Measurements from ENCODE around the gene FAM20B.

The FAM20B gene

DNA sequence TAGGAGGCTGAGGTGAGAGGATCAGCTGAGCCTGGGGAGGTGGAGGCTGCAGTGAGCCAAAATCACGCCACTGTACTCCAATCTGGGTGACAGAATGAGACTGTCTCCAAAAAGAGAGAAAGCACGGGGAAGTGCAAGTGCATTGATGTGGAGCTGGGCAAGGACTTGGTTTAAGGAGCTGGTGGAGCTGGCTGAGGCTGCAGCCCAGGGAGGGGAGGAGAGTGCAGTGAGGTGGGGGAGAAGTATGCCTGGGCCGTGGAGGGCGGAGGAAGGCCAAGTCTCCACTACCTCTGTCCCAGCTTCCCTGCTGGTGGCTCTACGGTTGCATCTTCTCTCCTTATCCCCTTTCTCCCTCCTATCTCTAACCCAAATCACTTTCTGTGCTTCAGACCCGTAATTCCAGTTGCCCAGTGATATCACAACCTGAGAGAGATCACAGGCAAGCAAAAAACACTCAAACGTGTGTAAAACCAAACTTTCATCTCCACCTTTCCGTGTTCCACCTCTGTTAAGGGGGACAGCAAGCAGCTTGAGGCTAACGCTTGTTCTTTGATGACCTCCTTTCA, 67.3 kb downstream of the FAM20B start:
- no peak for DNase-seq

DNA sequence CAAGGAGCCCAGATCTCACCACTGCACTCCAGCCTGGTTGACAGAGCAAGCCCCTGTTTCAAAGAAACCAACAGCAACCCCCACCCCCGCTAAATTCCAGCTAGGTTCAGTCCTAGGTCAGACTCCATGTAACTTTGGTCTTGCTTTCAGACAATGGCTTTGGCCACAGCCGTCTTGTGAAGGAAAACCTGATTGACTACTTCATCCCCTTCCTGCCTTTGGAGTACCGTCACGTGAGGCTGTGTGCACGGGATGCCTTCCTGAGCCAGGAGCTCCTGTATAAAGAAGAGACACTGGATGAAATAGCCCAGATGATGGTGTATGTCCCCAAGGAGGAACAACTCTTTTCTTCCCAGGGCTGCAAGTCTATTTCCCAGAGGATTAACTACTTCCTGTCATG, 69.1 kb downstream of the FAM20B start:
- no peak for DNase-seq

DNA sequence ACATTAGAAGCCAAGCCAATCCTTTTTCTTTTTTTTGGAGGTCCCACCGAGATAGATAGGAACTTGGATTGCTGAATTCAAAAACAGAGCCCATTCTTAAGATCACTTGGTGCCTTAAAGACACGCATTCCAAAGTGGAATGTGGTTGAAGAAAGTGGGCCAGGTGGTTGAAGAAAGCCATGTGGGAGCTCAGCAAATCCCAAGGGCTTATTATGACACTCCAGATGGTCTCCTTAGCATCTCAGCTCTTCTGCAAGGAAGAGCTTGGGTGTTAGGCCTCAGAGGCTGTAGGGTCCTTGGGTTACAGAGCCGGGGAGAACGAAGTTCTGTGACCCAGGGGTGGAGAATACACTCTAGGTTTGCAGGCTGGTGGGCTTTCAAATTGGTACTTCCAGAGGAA, 69.7 kb downstream of the FAM20B start:
- peak; percentile 9 for DNase-seq

DNA sequence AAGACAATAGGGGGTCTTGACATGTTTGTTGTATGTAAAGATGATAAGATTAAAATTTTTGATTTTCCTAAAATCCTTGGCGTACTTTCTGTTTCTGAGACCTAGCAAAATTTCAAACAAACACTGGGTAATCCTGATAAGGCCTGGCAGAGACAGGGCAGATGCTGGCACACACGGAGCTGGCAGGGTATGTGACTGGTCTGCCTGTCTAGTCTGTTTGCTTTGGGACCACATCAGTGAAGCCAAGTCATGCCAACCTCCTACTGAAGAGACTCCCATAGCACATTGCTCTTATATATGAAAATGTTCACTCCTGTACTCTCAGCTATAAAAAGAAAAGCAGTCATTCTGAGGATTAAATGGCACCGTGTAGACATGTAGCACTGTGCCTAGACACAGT, 70.2 kb downstream of the FAM20B start:
- no peak for DNase-seq

DNA sequence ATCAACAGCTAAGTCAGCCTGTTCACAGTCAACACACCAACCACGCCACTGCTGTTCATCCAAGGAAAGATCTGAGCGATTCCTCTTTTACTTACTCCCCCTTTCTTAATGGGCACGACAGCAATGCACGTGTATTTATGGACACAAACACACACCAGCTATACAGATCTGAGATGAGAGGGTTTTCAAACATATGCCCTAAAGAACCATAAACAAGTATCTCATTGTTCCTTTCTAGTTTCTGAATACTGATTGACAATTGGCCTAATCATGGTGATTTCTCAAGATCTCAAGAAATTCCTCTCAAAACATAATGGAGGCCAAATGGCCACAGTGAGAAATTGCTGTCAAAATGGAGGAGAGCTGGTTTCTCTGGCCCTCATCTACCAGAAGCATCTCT, 74.2 kb downstream of the FAM20B start:
- no peak for DNase-seq

DNA sequence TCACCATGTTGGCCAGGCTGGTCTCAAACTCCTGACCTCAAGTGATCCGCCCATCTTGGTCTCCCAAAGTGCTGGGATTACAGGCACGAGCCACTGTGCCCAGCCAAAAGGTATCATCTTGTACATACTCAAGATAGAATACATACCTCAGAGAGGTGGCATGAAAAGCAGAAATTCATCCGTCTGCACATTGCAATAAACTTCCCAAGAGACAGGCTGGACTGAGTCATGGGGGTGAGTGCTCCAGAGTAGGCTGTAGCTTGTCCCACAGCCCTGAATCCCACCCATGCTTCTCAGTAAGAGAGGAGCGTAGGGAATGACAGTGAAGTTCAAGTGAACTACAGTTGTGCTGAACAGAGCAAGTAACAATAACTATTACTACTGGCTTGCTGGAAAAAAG, 75.9 kb downstream of the FAM20B start:
- DNase-seq, result no peak

DNA sequence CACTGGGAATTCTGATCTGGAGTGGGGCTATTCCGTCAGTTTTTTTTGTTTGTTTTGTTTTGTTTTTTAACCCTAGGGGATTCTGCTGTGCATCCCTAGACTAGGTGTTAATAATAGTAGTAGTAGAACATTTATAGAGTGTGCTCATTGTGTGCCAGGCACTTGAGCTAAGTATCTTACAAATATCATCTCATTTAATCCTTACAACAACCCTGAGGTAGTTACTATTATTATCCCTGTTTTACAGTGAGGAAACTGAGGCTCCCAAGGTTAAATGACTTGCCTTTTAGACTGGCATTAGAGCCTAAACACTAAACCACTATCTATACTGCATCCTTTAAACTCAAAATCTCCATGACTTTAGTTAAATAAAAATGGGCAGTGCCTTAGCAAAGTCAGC, 78.3 kb downstream of the FAM20B start:
- no peak for DNase-seq

DNA sequence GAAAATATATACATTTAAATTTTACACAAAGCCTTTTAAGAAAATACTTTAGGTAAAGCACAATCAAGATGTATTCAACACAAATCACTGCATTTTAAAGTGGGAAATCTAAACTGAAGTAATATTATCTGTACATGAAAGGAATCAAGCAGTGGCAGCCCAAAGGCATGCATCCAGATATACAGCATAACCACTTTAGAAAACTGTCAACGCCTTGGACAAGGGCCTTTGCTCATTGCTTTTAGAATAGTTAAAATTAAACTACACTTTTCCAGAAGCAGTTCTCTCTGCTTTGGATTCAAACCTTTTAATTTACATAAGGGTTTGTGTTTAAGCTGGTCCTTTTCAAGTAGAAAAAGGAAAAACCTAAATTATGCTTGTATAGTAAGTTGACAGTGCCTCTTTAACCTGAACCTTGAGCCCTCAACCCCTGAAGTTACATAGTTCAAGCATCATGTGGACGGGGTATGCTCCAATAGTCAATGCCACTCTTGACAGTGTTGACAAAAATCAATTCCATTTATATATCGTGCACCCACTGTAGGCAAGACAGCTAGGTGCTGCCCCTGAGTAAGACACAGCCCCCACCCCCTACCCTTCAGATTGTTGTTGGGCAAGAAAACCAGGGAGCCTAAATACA, 79.0 kb downstream of the FAM20B start:
- DNase-seq, result no peak

DNA sequence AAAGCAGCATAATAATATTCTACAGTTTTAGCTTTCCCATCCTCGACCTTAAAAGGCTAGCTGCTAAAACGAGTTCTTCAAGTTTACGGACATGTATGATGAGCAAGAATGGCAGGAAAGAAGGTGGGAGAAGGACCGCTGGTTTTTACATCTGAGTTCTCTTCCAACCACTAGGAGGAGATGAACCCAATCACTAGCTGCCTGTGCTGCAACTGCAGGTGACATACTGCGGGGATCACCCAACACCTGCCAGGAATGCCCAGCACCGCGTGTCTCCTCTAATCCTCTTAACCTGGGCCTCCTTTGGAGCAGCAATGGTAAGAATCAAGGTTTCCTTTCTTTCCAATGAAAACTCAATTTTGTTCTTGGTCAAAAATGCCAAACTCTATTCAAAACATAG, 79.7 kb downstream of the FAM20B start:
- DNase-seq, result no peak

DNA sequence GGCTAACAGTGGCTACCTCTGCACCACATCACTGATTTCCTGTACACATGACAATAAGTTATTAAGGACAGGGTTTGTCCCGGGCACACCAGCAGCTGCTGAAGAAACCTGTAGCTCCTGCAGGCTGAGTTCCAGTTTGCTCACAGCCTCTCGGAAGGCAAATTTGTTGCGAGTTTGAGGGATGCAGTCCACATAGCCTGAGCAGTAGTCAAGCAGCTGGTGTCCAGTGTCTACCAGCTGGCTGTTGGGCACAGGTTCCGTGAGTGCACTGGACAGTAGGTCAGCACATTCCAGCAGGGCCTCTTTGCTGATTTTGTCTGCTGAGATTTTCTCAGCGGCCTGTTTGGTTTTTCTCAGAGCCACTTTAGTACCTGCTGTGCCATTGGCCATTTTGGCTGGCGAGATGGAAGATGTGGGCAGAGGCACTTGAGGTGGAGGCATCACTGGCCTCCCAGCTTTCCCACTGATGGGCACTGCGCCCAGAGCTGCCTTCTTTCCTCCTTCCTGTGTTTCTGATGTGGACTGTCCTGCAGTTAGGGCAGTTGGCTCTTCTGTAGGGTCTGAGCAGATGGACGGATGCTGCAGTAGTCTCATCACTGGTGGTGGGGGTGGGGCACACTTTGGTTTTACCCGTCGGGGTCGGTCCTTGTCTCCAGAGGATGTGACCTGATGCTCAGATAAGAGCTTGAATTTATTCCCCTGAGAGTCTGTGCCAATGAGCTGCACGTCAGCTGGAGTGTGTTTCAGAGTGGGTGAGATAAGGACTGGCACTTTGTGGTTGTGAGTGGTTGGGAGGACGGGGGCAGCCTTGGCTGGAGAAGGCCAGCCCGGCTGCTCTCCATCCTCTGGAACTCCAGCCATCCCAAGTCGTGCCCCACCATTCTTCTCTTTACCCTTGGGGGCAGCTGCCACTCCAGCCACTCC, 82.3 kb downstream of the FAM20B start:
- DNase-seq, result no peak

DNA sequence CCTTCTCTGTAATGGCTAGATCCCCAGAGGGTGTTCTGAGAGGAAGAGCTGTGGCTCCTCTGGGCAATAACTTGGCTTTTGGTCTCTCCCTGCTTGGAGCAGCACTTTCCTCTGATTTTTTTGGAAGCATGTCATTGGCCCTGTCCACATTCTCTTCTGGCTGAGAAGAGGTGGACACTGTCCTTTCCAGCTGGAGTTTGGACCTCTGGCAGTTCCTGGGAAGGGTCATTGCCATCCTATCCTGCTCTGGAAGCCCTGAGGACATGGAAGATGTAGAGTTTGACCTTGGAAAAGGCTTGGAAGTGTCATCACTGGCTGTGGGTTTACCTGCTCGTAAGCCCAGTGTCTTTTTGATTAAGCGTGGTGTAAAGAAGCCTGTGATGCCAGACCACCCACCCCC, 83.0 kb downstream of the FAM20B start:
- no peak for DNase-seq

DNA sequence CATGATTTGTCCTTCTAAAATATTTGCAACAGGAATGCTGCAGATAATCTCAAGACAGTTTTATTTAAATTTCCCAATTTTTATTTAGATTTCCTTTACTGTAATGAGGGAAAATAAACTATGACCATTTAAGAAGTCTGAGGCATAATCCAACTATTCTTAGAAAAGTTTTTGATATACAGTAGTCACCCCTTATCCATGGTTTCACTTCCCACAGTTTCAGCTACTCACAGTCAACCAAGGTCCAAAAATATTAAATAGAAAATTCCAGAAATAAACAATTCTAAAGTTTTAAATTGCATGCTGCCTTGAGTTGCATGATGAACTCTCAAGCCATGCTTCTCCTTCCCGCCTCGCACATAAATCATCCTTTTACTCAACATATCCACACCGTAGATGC, 89.5 kb downstream of the FAM20B start:
- DNase-seq, result no peak

DNA sequence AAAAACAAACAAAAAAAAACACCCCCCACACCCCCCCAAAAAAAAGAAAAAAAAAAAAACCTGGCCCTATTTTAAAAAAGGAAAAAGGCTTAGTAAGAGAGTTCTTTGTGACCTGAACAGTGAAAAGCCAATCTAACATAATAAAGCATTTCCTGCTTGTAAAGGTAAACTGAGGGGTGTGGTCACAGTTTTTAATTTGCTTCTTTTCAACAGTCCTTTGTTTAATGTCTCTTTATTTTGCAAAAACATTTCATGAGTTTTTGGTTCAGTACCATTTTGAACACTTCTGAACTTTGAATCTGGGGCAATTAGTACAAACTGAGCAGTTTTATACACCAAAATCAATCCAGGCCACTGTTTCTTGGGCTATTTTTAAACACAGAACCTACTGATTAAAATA, 93.8 kb downstream of the FAM20B start:
- no peak for DNase-seq

DNA sequence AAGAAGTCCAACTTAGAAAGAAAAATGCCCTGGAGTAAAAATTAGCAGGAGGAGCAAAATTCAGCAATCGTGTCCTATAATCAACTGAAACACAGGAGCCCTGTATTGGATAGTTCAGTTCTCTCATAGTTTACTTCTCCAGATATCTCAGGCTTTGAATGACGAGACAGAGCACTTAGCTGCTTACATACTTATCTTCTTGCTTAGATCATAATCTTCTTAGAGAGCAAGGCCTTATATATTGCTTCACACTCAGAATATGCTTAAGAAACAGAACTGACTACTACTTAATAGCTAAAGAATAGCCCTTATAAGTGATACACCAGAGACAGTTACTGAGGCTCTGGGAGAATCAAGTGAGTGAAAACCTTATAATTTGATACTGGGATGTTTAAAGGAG, 95.0 kb downstream of the FAM20B start:
- no peak for DNase-seq

DNA sequence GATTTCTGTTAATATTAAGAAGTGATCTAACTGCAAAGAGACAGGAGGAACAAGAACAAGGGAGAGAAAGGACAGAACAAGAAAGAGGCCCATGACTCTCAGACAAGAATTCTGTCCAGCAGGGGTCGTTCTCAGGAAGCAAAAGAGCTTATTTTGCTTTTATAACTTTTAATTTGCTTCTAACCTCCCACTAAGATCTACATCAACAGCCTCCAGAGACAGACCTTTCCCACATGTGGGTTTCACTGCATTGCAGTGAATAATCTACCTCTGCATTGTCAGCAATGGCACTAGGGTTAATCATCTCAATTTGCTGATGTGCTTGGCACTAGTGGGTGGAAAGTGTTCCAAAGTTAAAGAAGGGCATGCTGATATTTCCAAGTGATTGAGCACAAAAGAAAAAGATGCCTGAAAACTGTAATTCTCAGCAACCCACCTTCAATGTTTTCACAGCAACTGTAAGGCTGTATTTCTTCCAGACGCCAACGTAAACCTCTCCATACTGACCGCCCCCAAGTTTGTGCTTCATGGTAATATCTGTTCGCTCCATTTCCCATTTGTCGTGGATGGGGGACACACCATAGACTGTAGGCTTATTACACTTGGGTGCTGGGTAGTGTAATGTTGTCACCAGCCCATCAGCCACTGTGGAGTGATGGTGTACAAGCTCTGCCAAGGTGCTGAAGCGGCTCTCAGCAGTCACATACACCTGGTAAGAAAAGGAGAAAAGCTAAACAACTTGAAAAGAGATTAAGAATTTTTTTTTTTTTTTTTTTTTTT, 95.7 kb downstream of the FAM20B start:
- peak; percentile 74 for DNase-seq

DNA sequence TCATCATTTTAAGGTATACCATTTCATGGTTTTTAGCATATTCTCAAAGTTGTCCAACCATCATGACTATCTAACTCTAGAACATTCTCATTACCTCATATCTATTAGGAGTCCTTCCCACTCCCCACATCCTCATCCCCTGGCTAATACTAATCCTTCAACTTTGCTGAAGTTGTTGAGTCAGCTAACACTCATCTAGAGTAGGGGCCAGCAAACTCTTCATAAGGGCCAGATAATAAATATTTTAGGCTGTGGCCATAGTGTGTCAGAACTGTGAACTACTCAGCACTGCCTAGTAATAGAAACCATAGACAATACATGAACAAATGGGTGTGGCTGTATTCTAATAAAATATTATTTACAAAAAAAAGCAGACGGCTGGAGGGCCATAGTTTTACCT, 99.2 kb downstream of the FAM20B start:
- DNase-seq, result peak; percentile 63

Measured in fibroblast of upper back skin (primary cell).